ENCODE data around the gene GATA6. TPM values are rescaled to one million over a fixed set of nuclear protein-coding genes. Genes with fewer than 3 reads are reported as not detected.

Gene GATA6
- polyA plus RNA-seq, 1 of the 3 experiments (the other 2 are of a cell fraction): not detected

GRCh38 chr18:22185771-22186386, 16.5 kb downstream of the GATA6 start:
- Histone ChIP-seq H3K9me3 (no peaks in the 10 kb centered on the region), H3K4me1 (ENCODE audit: control insufficient read depth in 1 of 2, insufficient read depth in 2 of 2, low read depth in 1 of 2, low read length in 1 of 2) (no peaks in the 10 kb centered on the region), H3K27me3 (ENCODE audit: insufficient read depth) (peaks cover 74% of the 10 kb centered on the region), H3F3A (replicated peaks; ENCODE audit: insufficient read depth) (no peaks in the 10 kb centered on the region), H3K27ac (ENCODE audit: low read depth in 2 of 2, low read length in 1 of 2) (no peak overlapping the region), H3K36me3 (replicated peaks in 1 of 2; ENCODE audit: control insufficient read depth in 1 of 2, insufficient read depth in 2 of 2, low read length in 1 of 2) (no peaks in the 10 kb centered on the region), H4K20me1 (ENCODE audit: insufficient read depth) (no peaks in the 10 kb centered on the region), H3K9ac (no peak overlapping the region), H3K79me2 (ENCODE audit: insufficient read depth) (no peaks in the 10 kb centered on the region), H3K9me2 (no peaks in the 10 kb centered on the region), H3K4me2 (no peak overlapping the region), H2AFZ (ENCODE audit: low read depth) (no peak overlapping the region), H3K4me3 (ENCODE audit: low read depth in 2 of 2, low read length in 1 of 2) (no peak overlapping the region)
- WGBS (ENCODE audit: low lambda C conversion rate): 12% methylated on average over 8 of the region's 10 CpGs
- ChIA-PET POLR2A (no interaction called here), CTCF (interaction anchor here (1.5 kb wide), 1 partner anchor 11 kb away, joined by 4 read pairs; no protein-coding TSS in a partner anchor)
- no peak for DNase-seq
- TF ChIP-seq SIN3A (IDR thresholded peaks at IDR 0.05; ENCODE audit: borderline replicate concordance, low read depth, low read length): no peak
- no peak for TF ChIP-seq POLR2AphosphoS5 (IDR thresholded peaks at IDR 0.05; ENCODE audit: low read depth, low read length)
- TF ChIP-seq FOXM1 (IDR thresholded peaks at IDR 0.05; ENCODE audit: low read depth): no peak
- no peak for TF ChIP-seq FOXJ3 (CRISPR knock-in tag; IDR thresholded peaks at IDR 0.05)
- TF ChIP-seq MXI1 (IDR thresholded peaks at IDR 0.05; ENCODE audit: low read depth, low read length): no peak
- TF ChIP-seq ELF1 (IDR thresholded peaks at IDR 0.05): no peak
- TF ChIP-seq YY1 (IDR thresholded peaks at IDR 0.05; ENCODE audit: low read depth): no peak
- TF ChIP-seq USF2 (IDR thresholded peaks at IDR 0.05; ENCODE audit: borderline replicate concordance, low read depth, low read length): no peak
- TF ChIP-seq EZH2phosphoT487 (IDR thresholded peaks at IDR 0.05; ENCODE audit: borderline replicate concordance, low read depth): no peak
- no peak for TF ChIP-seq CTCF (IDR thresholded peaks at IDR 0.05)
- TF ChIP-seq CHD2 (IDR thresholded peaks at IDR 0.05; ENCODE audit: low read length, partially characterized antibody): no peak
- no peak for TF ChIP-seq RAD21 (IDR thresholded peaks at IDR 0.05; ENCODE audit: low read length)
- no peak for TF ChIP-seq FOSL2 (IDR thresholded peaks at IDR 0.05; ENCODE audit: borderline replicate concordance, low read depth)
- TF ChIP-seq NFIC (IDR thresholded peaks at IDR 0.05; ENCODE audit: borderline replicate concordance): no peak

- 5% methylated on average over 6 of the region's 6 CpGs for WGBS (ENCODE audit: low lambda C conversion rate)
- Histone ChIP-seq H3K4me2 (no peak overlapping the region), H3K27ac (ENCODE audit: low read depth in 2 of 2, low read length in 1 of 2) (no peak overlapping the region), H3K4me3 (ENCODE audit: low read depth in 2 of 2, low read length in 1 of 2) (no peak overlapping the region), H3K9ac (no peak overlapping the region), H2AFZ (ENCODE audit: low read depth) (no peak overlapping the region), H3K9me3 (no peaks in the 10 kb centered on the region), H3K27me3 (ENCODE audit: insufficient read depth) (peaks cover 71% of the 10 kb centered on the region), H3K36me3 (replicated peaks in 1 of 2; ENCODE audit: control insufficient read depth in 1 of 2, insufficient read depth in 2 of 2, low read length in 1 of 2) (no peaks in the 10 kb centered on the region), H4K20me1 (ENCODE audit: insufficient read depth) (no peaks in the 10 kb centered on the region), H3K4me1 (ENCODE audit: control insufficient read depth in 1 of 2, insufficient read depth in 2 of 2, low read depth in 1 of 2, low read length in 1 of 2) (no peaks in the 10 kb centered on the region), H3K79me2 (ENCODE audit: insufficient read depth) (no peaks in the 10 kb centered on the region), H3K9me2 (no peaks in the 10 kb centered on the region), H3F3A (replicated peaks; ENCODE audit: insufficient read depth) (no peaks in the 10 kb centered on the region)
- DNase-seq: no peak
- CTCF ChIA-PET: interaction anchor here (1.5 kb wide), 1 partner anchor 10 kb away, joined by 4 read pairs; no protein-coding TSS in a partner anchor
- POLR2A ChIA-PET: no interaction called here
- TF ChIP-seq MAX (IDR thresholded peaks at IDR 0.05; ENCODE audit: low read depth) (no peak), EZH2phosphoT487 (IDR thresholded peaks at IDR 0.05; ENCODE audit: borderline replicate concordance, low read depth) (no peak), IRF3 (IDR thresholded peaks at IDR 0.05; ENCODE audit: low read depth, low read length) (no peak), RFX5 (IDR thresholded peaks at IDR 0.05; ENCODE audit: low read length) (no peak), TCF12 (IDR thresholded peaks at IDR 0.05) (no peak), REST (IDR thresholded peaks at IDR 0.05; ENCODE audit: low read depth, low read length) (no peak), USF2 (IDR thresholded peaks at IDR 0.05; ENCODE audit: borderline replicate concordance, low read depth, low read length) (no peak)
Measured at GRCh38 chr18:22186484-22186971, 17.1 kb downstream of the GATA6 start.

All from SK-N-SH (cell line).